GM12878 (cell line): ENCODE data around the gene DNTT.

Experiments
- POLR2A ChIP-seq: IDR thresholded peaks from 2 replicates; pipeline ENCODE4 v1.6.1; 2011; ENCODE audit warnings: low read depth, mild to moderate bottlenecking, low read length
- TF ChIP-seq, protein P1 (sequence below), 3 experiments: IDR thresholded peaks in 2 of 3; conservative IDR thresholded peaks in 1 of 3; 2 replicates each; pipeline ENCODE4 v1.5.1; 2011; ENCODE audit warnings: low read depth in 3 of 3, low read length in 3 of 3, mild to moderate bottlenecking in 3 of 3, control low read depth in 2 of 3, moderate library complexity in 2 of 3, inconsistent platforms in 1 of 3, mixed read lengths in 1 of 3; ENCODE audit not compliant: control insufficient read depth in 2 of 3, insufficient read depth in 1 of 3; ENCODE audit errors: extremely low read depth in 1 of 3

DNA sequence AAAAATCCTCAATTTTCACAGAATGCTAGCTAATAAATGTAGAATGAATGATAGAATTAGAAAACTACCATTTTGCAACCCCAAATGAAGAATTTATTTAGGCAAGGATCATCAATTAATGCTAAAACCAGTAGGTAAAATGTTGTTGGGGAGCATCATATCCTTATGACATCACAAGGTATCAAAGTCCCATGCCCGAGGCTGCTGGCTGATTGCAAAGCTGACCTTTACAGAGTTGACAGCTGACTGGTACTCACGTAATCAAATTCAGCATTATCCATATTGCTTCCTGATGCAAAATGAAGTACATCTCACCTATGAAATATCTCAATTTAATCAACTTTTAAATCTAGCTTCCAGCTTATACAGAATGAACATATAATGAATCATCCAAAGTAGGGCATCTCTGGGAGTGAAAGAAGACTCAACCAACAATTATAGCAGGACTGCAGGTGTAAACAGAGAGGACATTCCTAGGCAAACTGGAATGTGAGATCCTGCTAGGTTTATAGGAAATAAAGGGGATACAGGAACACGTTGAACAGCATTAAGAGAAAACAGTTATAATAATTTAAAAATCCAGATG is 22.7 kb upstream of the DNTT start:
- TF ChIP-seq POLR2A = no peak
- TF ChIP-seq, protein P1, sequence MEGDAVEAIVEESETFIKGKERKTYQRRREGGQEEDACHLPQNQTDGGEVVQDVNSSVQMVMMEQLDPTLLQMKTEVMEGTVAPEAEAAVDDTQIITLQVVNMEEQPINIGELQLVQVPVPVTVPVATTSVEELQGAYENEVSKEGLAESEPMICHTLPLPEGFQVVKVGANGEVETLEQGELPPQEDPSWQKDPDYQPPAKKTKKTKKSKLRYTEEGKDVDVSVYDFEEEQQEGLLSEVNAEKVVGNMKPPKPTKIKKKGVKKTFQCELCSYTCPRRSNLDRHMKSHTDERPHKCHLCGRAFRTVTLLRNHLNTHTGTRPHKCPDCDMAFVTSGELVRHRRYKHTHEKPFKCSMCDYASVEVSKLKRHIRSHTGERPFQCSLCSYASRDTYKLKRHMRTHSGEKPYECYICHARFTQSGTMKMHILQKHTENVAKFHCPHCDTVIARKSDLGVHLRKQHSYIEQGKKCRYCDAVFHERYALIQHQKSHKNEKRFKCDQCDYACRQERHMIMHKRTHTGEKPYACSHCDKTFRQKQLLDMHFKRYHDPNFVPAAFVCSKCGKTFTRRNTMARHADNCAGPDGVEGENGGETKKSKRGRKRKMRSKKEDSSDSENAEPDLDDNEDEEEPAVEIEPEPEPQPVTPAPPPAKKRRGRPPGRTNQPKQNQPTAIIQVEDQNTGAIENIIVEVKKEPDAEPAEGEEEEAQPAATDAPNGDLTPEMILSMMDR (IDR thresholded peaks at IDR 0.05 in 2 of 3, conservative IDR thresholded peaks at IDR 0.05 in 1 of 3; ENCODE audit: control insufficient read depth in 2 of 3, extremely low read depth in 1 of 3, insufficient read depth in 1 of 3, low read depth in 3 of 3, low read length in 3 of 3) = no peak
